SU-DHL-6 (cell line): ENCODE results near the gene SEMA6D.

Experiments
- H2AFZ ChIP-seq: fragments of 200-600 bp; sonication (generic); 2 replicates; pipeline ENCODE4 v1.6.1; 2014; ENCODE audit warnings: low read depth, mild to moderate bottlenecking, moderate library complexity, mixed read lengths, antibody characterized with exemption, low read length; ENCODE audit not compliant: severe bottlenecking
- H3F3A ChIP-seq: fragments of 200-600 bp; shearing (Covaris generic); 2 replicates; pipeline ENCODE4 v1.6.0; 2016; ENCODE audit warnings: antibody characterized with exemption, mild to moderate bottlenecking; ENCODE audit not compliant: insufficient read depth
- H3K27ac ChIP-seq: fragments of 200-600 bp; sonication (generic); 2 replicates; pipeline ENCODE4 v1.5.1; 2016; ENCODE audit warnings: low read depth, mild to moderate bottlenecking, low read length, moderate library complexity, mixed read lengths
- H3K27me3 ChIP-seq: fragments of 200-600 bp; sonication (generic), shearing (Covaris generic); 2 replicates; pipeline ENCODE4 v1.6.0; 2014; ENCODE audit warnings: mild to moderate bottlenecking, low read length
- H3K36me3 ChIP-seq: fragments of 200-600 bp; sonication (generic); 2 replicates; pipeline ENCODE4 v1.6.1; 2014; ENCODE audit warnings: mild to moderate bottlenecking, low read length, mixed read lengths
- H3K4me2 ChIP-seq: fragments of 300-600, 200-600 bp; shearing (Covaris generic), sonication (generic); 2 replicates; pipeline ENCODE4 v1.6.0; 2014; ENCODE audit warnings: low read length, low read depth, mild to moderate bottlenecking; ENCODE audit not compliant: poor library complexity, severe bottlenecking
- H3K4me3 ChIP-seq: fragments of 200-600 bp; sonication (generic); 2 replicates; pipeline ENCODE4 v1.5.1; 2014; ENCODE audit warnings: antibody characterized with exemption, low read length, mild to moderate bottlenecking, mixed read lengths; ENCODE audit not compliant: insufficient read depth, poor library complexity, severe bottlenecking
- H3K79me2 ChIP-seq: fragments of 200-600 bp; sonication (generic); 2 replicates; pipeline ENCODE4 v1.6.1; 2014; ENCODE audit warnings: mild to moderate bottlenecking, low read length, moderate library complexity; ENCODE audit not compliant: insufficient read depth
- H3K9ac ChIP-seq: fragments of 200-600 bp; sonication (generic); 2 replicates; pipeline ENCODE4 v1.7.0; 2014; ENCODE audit warnings: mild to moderate bottlenecking, low read length
- H3K9me2 ChIP-seq: fragments of 200-600 bp; sonication (generic); replicated peaks from 2 replicates; pipeline ENCODE4 v1.6.1; 2014; ENCODE audit warnings: low read length; ENCODE audit not compliant: insufficient read depth
- H3K9me3 ChIP-seq: fragments of 200-600 bp; sonication (generic); 2 replicates; pipeline ENCODE4 v1.6.1; 2014; ENCODE audit warnings: low read length, mixed read lengths; ENCODE audit not compliant: insufficient read depth
- H4K20me1 ChIP-seq: fragments of 200-600 bp; sonication (generic); 2 replicates; pipeline ENCODE4 v1.6.1; 2014; ENCODE audit warnings: low read depth, mild to moderate bottlenecking, antibody characterized with exemption, low read length, moderate library complexity, mixed read lengths
- EZH2phosphoT487 ChIP-seq: fragments of 200-600 bp; sonication (generic), shearing (Covaris generic); conservative IDR thresholded peaks from 2 replicates; pipeline ENCODE4 v1.6.1; 2018; ENCODE audit warnings: mild to moderate bottlenecking, antibody characterized with exemption, low read length, moderate library complexity, mixed read lengths
- TF ChIP-seq, protein P1 (sequence below): fragments of 200-600 bp; sonication (generic); IDR thresholded peaks from one replicate; pipeline ENCODE4 v1.5.1; 2017; ENCODE audit warnings: antibody characterized with exemption, mild to moderate bottlenecking, low read length, moderate library complexity; ENCODE audit not compliant: insufficient read depth, poor library complexity, severe bottlenecking

Gene SEMA6D

DNA sequence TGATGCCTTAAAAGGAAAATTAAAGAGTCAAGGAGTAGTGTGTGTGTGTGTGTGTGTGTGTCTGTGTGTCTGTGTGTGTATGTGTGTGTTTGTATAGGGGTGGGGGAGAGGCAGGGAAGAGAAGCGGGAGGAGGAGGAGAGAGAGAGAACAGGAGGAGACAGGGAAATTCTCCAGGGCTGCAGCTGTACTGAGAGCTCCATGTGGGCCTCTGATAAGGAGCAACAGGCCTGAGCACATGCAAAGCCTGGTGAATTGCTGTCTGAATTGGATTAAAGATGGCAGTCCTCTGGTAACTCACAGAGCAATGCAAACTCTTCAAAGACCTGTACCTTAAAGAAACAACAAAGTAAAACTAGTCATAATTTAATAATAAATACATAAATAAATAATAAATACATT is 70.6 kb downstream of the SEMA6D start:
- no peak overlapping the region for H2AFZ ChIP-seq
- no peaks in the 10 kb centered on the region for H3F3A ChIP-seq
- H3K4me2 ChIP-seq = no peak overlapping the region

DNA sequence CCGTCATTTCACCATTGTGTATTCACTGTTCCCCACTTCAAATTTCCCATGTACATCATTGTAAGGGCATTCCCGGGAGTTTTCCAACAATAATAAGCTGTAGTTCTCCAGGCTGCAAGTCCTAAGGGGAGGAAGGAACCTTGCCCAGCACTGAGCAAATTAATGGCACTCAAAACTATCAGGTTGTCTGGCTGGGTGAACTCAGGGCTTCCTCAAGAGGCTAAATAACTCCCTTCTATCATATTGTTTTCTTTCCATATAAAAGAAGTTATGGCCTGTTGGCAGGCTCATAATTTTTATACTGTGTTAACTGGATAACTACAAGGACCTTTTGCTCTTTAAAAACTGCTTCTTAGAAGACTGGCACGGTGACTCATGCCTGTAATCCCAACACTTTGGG is 71.4 kb downstream of the SEMA6D start:
- Histone ChIP-seq H3K36me3 (no peaks in the 10 kb centered on the region), H3K79me2 (no peaks in the 10 kb centered on the region), H3K4me2 (no peak overlapping the region), H3K27ac (no peak overlapping the region), H3K27me3 (no peaks in the 10 kb centered on the region), H3K9me3 (no peaks in the 10 kb centered on the region), H3K9ac (no peak overlapping the region), H3K4me3 (no peak overlapping the region), H3F3A (no peaks in the 10 kb centered on the region), H3K9me2 (no peaks in the 10 kb centered on the region), H2AFZ (no peak overlapping the region), H4K20me1 (no peaks in the 10 kb centered on the region)
- TF ChIP-seq, protein P1, sequence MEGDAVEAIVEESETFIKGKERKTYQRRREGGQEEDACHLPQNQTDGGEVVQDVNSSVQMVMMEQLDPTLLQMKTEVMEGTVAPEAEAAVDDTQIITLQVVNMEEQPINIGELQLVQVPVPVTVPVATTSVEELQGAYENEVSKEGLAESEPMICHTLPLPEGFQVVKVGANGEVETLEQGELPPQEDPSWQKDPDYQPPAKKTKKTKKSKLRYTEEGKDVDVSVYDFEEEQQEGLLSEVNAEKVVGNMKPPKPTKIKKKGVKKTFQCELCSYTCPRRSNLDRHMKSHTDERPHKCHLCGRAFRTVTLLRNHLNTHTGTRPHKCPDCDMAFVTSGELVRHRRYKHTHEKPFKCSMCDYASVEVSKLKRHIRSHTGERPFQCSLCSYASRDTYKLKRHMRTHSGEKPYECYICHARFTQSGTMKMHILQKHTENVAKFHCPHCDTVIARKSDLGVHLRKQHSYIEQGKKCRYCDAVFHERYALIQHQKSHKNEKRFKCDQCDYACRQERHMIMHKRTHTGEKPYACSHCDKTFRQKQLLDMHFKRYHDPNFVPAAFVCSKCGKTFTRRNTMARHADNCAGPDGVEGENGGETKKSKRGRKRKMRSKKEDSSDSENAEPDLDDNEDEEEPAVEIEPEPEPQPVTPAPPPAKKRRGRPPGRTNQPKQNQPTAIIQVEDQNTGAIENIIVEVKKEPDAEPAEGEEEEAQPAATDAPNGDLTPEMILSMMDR = no peak
- no peak for TF ChIP-seq EZH2phosphoT487

More for the DNA sequence above, 70.6 kb downstream of the SEMA6D start:
- no peaks in the 10 kb centered on the region for H3K9me2 ChIP-seq
- no peak overlapping the region for H3K4me3 ChIP-seq
- no peak overlapping the region for H3K27ac ChIP-seq
- no peaks in the 10 kb centered on the region for H4K20me1 ChIP-seq
- H3K36me3 ChIP-seq = no peaks in the 10 kb centered on the region
- H3K27me3 ChIP-seq = no peaks in the 10 kb centered on the region
- H3K79me2 ChIP-seq = no peaks in the 10 kb centered on the region
- no peaks in the 10 kb centered on the region for H3K9me3 ChIP-seq
- TF ChIP-seq, protein P1 = no peak
- no peak for TF ChIP-seq EZH2phosphoT487
- no peak overlapping the region for H3K9ac ChIP-seq

DNA sequence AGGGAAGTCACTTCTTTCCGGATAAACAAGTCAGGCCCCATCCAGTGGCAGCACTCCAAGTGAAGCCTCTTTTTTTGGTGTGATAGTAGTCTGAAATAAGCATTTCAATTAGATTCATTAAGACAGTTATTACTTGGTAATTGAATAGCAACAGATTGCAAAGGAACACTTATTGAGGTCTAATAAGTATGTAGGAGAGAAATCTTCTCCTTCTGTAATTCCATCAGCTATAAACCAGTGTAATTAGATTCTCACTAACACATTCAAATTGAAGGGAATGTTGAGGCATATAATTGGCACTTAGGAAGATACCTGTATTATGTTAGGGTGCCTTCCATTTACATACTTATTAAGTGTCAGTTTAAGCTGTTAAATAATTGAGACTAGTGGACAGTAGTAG is 73.9 kb downstream of the SEMA6D start:
- Histone ChIP-seq H3K79me2 (no peaks in the 10 kb centered on the region), H2AFZ (no peak overlapping the region), H3K36me3 (no peaks in the 10 kb centered on the region)

More for the DNA sequence above, 73.9 kb downstream of the SEMA6D start:
- Histone ChIP-seq H3K9me3 (no peaks in the 10 kb centered on the region), H3K4me2 (no peak overlapping the region), H3F3A (no peaks in the 10 kb centered on the region), H3K9me2 (no peaks in the 10 kb centered on the region), H3K4me3 (no peak overlapping the region), H3K9ac (no peak overlapping the region), H4K20me1 (no peaks in the 10 kb centered on the region), H3K27me3 (no peaks in the 10 kb centered on the region), H3K27ac (no peak overlapping the region)
- TF ChIP-seq EZH2phosphoT487 = no peak
- TF ChIP-seq, protein P1 = no peak
